Astrocyte (in vitro differentiated cells and primary cell): ENCODE results near the gene ZNF595. TPM values are rescaled to one million over a fixed set of nuclear protein-coding genes. Genes with fewer than 3 reads are reported as not detected.

Experiments
- DNase-seq: peaks from one replicate; pipeline ENCODE4 v3.0.0-alpha.2; 2010; ENCODE audit warnings: low read depth
- FAIRE-seq: peaks from 2 replicates; lab custom pipeline; 2011; peaks lifted over from hg19 to GRCh38; lab: Jason Lieb, UNC
- H2AFZ ChIP-seq: 2 replicates; pipeline ENCODE4 v1.6.0; 2012; ENCODE audit warnings: low read depth, low read length, inconsistent platforms
- H3K27ac ChIP-seq: 2 replicates; pipeline ENCODE4 v1.5.1; 2011; ENCODE audit warnings: low read depth, low read length, inconsistent platforms
- H3K27me3 ChIP-seq: 2 replicates; pipeline ENCODE4 v1.6.0; 2011; ENCODE audit warnings: low read length, inconsistent platforms; ENCODE audit not compliant: insufficient read depth
- H3K36me3 ChIP-seq: 2 replicates; pipeline ENCODE4 v1.5.1; 2011; ENCODE audit warnings: low read length, inconsistent platforms; ENCODE audit not compliant: insufficient read depth
- H3K4me1 ChIP-seq: 2 replicates; pipeline ENCODE4 v1.5.1; 2011; ENCODE audit warnings: low read length, inconsistent platforms; ENCODE audit not compliant: insufficient read depth
- H3K4me2 ChIP-seq: 2 replicates; pipeline ENCODE4 v1.6.0; 2012; ENCODE audit warnings: low read length, inconsistent platforms
- H3K4me3 ChIP-seq: 2 replicates; pipeline ENCODE4 v1.5.1; 2011; ENCODE audit warnings: low read depth, mild to moderate bottlenecking, low read length, inconsistent platforms; ENCODE audit not compliant: insufficient read depth
- H3K79me2 ChIP-seq: 2 replicates; pipeline ENCODE4 v1.6.0; 2012; ENCODE audit warnings: mild to moderate bottlenecking, low read length, inconsistent platforms; ENCODE audit not compliant: insufficient read depth
- H3K9ac ChIP-seq: 2 replicates; pipeline ENCODE4 v1.6.0; 2012; ENCODE audit warnings: mild to moderate bottlenecking, low read length, inconsistent platforms
- H3K9me3 ChIP-seq: 2 replicates; pipeline ENCODE4 v1.5.1; 2012; ENCODE audit warnings: low read depth, mild to moderate bottlenecking, low read length, inconsistent platforms; ENCODE audit not compliant: insufficient read depth
- H4K20me1 ChIP-seq: 2 replicates; pipeline ENCODE4 v1.6.0; 2012; ENCODE audit warnings: low read length, inconsistent platforms; ENCODE audit not compliant: insufficient read depth
- H3K27ac Mint-ChIP-seq: one replicate; pipeline ENCODE4 v1.8.0; 2021; ENCODE audit warnings: mild to moderate bottlenecking, mixed read lengths; ENCODE audit not compliant: unreplicated experiment
- H3K27me3 Mint-ChIP-seq: one replicate; pipeline ENCODE4 v1.8.0; 2021; ENCODE audit warnings: low read depth, mixed read lengths; ENCODE audit not compliant: unreplicated experiment
- H3K36me3 Mint-ChIP-seq: one replicate; pipeline ENCODE4 v1.8.0; 2021; ENCODE audit warnings: low read depth, mixed read lengths; ENCODE audit not compliant: unreplicated experiment
- H3K4me1 Mint-ChIP-seq: one replicate; pipeline ENCODE4 v1.8.0; 2021; ENCODE audit warnings: low read depth, mixed read lengths; ENCODE audit not compliant: unreplicated experiment
- H3K4me3 Mint-ChIP-seq: one replicate; pipeline ENCODE4 v1.8.0; 2021; ENCODE audit warnings: mild to moderate bottlenecking, moderate library complexity, mixed read lengths; ENCODE audit not compliant: unreplicated experiment
- H3K9me3 Mint-ChIP-seq: one replicate; pipeline ENCODE4 v1.8.0; 2021; ENCODE audit warnings: mild to moderate bottlenecking, mixed read lengths; ENCODE audit not compliant: unreplicated experiment
- CTCF ChIP-seq: IDR thresholded peaks from 2 replicates; pipeline ENCODE4 v1.5.1; 2011; ENCODE audit warnings: low read depth, mild to moderate bottlenecking, inconsistent platforms, low read length, moderate library complexity; ENCODE audit not compliant: insufficient read depth
- EZH2 ChIP-seq: IDR thresholded peaks from 2 replicates; pipeline ENCODE4 v1.6.1; 2012; ENCODE audit warnings: mild to moderate bottlenecking, low read length, inconsistent platforms; ENCODE audit not compliant: insufficient read depth
- total RNA-seq: library from RNA; stranded (reverse); gene quantifications from 2 replicates; pipeline ENCODE4 v1.2.1, GENCODE V29; 2021

The ZNF595 gene
- total RNA-seq, 1 donor from 2014 or later, result 15.9 TPM

GRCh38 chr4:124275-125081, 71.4 kb downstream of the ZNF595 start, which contains the start of gene ZNF718:
TSS of gene ZNF718 (plus strand) at chr4:124501. CDS start at chr4:124671, 170 bp downstream.
- Mint-ChIP-seq H3K27me3 (no peaks in the 10 kb centered on the region), H3K4me1 (peaks cover 1% of the 10 kb centered on the region), H3K4me3 (peak within 1 kb of the TSS; percentile 100), H3K9me3 (peaks cover 22% of the 10 kb centered on the region), H3K36me3 (peaks cover 20% of the 10 kb centered on the region), H3K27ac (peak within 1 kb of the TSS; percentile 78)
- TF ChIP-seq CTCF (no peak), EZH2 (no peak)
- Histone ChIP-seq H3K9ac (peak within 1 kb of the TSS; percentile 82), H3K27me3 (no peaks in the 10 kb centered on the region), H3K27ac (peak within 1 kb of the TSS; percentile 75), H3K4me1 (peaks cover 6% of the 10 kb centered on the region), H3K36me3 (peaks cover 11% of the 10 kb centered on the region), H4K20me1 (peaks cover 5% of the 10 kb centered on the region), H2AFZ (peak within 1 kb of the TSS; percentile 94), H3K4me3 (peak within 1 kb of the TSS; percentile 84), H3K9me3 (no peaks in the 10 kb centered on the region), H3K4me2 (peak within 1 kb of the TSS; percentile 100), H3K79me2 (peaks cover 42% of the 10 kb centered on the region)
- DNase-seq (peak; percentile 95), FAIRE-seq (no peak)

GRCh38 chr4:125091-125771, 72.1 kb downstream of the ZNF595 start:
- no peaks in the 10 kb centered on the region for H3K9me3 ChIP-seq
- H3K4me3 ChIP-seq, result peak overlapping the region; percentile 84
- peak overlapping the region; percentile 100 for H3K4me3 Mint-ChIP-seq
- H3K4me1 Mint-ChIP-seq, result peaks cover 1% of the 10 kb centered on the region
- H3K79me2 ChIP-seq, result peaks cover 45% of the 10 kb centered on the region
- peaks cover 22% of the 10 kb centered on the region for H3K9me3 Mint-ChIP-seq
- H3K27ac ChIP-seq, result peak overlapping the region; percentile 75
- peak overlapping the region; percentile 94 for H2AFZ ChIP-seq
- H3K9ac ChIP-seq, result peak overlapping the region; percentile 82
- no peaks in the 10 kb centered on the region for H3K27me3 Mint-ChIP-seq
- H3K27me3 ChIP-seq, result no peaks in the 10 kb centered on the region
- H3K4me1 ChIP-seq, result peaks cover 6% of the 10 kb centered on the region
- FAIRE-seq (no peak), DNase-seq (peak; percentile 31)
- H3K4me2 ChIP-seq, result peak overlapping the region; percentile 100
- peaks cover 11% of the 10 kb centered on the region for H3K36me3 ChIP-seq
- H3K27ac Mint-ChIP-seq, result peak overlapping the region; percentile 78
- H3K36me3 Mint-ChIP-seq, result peaks cover 24% of the 10 kb centered on the region
- no peak for TF ChIP-seq CTCF
- TF ChIP-seq EZH2, result no peak
- H4K20me1 ChIP-seq, result peaks cover 5% of the 10 kb centered on the region
